Keratinocyte (primary cell): Measurements from ENCODE around the gene GRM4.
A peak's percentile ranks its signal among the peaks of the same experiment; 100 is the strongest.

Experiments used
- CTCF ChIP-seq, 3 experiments: IDR thresholded peaks in 1 of 3; conservative IDR thresholded peaks in 1 of 3; optimal IDR thresholded peaks in 1 of 3; 2 replicates in 2 of 3; 3 replicates in 1 of 3; pipeline versions ENCODE3 to v1.5.1; 2011; ENCODE audit warnings: low read length in 3 of 3, mild to moderate bottlenecking in 3 of 3, moderate library complexity in 2 of 3, control low read depth in 1 of 3, inconsistent platforms in 1 of 3; ENCODE audit not compliant: insufficient read depth in 2 of 3; ENCODE audit errors: extremely low read depth in 1 of 3
- EZH2 ChIP-seq: IDR thresholded peaks from one replicate; pipeline ENCODE4 v1.6.1; 2012; ENCODE audit warnings: inconsistent platforms, mild to moderate bottlenecking, low read length, moderate library complexity

GRCh38 chr6:34066218-34066571, 79.7 kb downstream of the GRM4 start:
- no peak for TF ChIP-seq CTCF (optimal IDR thresholded peaks at IDR 0.05 in 1 of 3, IDR thresholded peaks at IDR 0.05 in 1 of 3, conservative IDR thresholded peaks at IDR 0.05 in 1 of 3; ENCODE audit: extremely low read depth in 1 of 3, insufficient read depth in 2 of 3, low read length in 3 of 3)
- peak; percentile 11 for TF ChIP-seq EZH2
